ENCODE data around the gene CNNM1.

Gene CNNM1

DNA sequence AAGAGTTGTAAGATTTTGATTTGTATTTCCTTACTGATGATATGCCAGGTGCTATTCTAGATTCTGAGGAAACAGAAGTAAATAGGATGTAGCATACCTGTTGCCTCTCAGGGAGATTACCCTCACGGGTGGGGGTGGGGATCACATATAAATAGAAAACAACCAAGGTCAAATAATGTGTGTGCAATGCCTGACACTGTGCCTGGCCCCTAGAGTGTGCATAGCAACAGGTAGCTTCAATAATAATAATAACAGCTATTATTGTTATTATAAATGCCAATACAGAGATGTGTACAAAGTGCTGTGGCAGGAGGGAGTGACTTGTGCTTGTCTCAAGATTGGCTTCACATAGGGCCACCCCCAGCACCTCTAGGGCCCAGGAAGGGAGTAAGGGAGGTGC lies 24.0 kb downstream of the CNNM1 start:
- no peak for DNase-seq
- TF ChIP-seq, protein P1, sequence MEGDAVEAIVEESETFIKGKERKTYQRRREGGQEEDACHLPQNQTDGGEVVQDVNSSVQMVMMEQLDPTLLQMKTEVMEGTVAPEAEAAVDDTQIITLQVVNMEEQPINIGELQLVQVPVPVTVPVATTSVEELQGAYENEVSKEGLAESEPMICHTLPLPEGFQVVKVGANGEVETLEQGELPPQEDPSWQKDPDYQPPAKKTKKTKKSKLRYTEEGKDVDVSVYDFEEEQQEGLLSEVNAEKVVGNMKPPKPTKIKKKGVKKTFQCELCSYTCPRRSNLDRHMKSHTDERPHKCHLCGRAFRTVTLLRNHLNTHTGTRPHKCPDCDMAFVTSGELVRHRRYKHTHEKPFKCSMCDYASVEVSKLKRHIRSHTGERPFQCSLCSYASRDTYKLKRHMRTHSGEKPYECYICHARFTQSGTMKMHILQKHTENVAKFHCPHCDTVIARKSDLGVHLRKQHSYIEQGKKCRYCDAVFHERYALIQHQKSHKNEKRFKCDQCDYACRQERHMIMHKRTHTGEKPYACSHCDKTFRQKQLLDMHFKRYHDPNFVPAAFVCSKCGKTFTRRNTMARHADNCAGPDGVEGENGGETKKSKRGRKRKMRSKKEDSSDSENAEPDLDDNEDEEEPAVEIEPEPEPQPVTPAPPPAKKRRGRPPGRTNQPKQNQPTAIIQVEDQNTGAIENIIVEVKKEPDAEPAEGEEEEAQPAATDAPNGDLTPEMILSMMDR (IDR thresholded peaks at IDR 0.05): no peak
- H3K4me1 ChIP-seq: no peaks in the 10 kb centered on the region
- no peaks in the 10 kb centered on the region for H3K9me3 ChIP-seq
- H3K27ac ChIP-seq: no peak overlapping the region
- no peaks in the 10 kb centered on the region for H3K36me3 ChIP-seq
- intact Hi-C loops (cut with DNase I; ENCODE audit: low total_unique reads): no loop called here
- H3K27me3 ChIP-seq: no peaks in the 10 kb centered on the region
- H3K4me3 ChIP-seq: no peak overlapping the region

DNA sequence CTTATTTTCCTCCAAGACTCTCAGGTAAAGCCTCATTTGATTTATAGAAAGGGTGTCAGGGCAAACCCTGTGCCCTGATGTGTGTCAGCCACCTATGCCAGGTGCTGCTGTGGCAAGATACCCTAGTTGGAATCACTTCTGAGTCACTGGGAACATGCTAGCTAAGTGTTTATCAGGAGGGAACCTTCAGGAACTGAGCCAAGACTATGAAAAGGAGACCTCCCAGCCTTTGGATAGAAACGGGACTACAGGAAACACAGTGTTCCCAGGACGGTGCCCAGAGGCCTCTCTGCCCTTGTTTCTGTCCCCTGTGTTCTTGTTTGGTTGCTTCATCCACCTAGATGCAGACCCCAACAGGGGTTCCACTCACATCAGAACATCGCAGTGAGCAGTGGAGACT lies 28.5 kb downstream of the CNNM1 start:
- H3K4me1 ChIP-seq: no peaks in the 10 kb centered on the region
- H3K9me3 ChIP-seq: no peaks in the 10 kb centered on the region
- no peak overlapping the region for H3K27ac ChIP-seq
- TF ChIP-seq, protein P1 (IDR thresholded peaks at IDR 0.05): no peak
- no peaks in the 10 kb centered on the region for H3K27me3 ChIP-seq
- intact Hi-C loops (cut with DNase I; ENCODE audit: low total_unique reads): no loop called here
- H3K4me3 ChIP-seq: no peak overlapping the region
- no peak for DNase-seq
- H3K36me3 ChIP-seq: no peaks in the 10 kb centered on the region

DNA sequence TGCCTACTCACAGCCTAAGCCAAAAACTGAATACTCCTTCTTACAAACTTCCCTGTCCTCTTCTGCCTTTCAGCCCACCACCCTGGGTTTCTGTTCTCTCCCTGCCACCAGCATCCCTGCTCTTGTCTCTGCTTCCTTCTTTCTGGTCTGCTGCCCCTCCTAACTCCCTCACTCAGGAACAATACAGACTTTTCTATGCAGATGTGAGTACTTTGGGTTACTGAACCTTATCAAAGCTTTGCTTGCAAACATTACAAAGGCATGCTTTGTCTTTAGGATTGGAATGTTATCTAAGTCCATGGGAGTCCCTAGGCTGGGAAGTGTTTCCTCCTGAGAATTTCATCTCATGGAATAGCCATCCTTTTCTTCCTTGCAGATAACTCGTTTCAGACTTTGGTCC lies 28.9 kb downstream of the CNNM1 start:
- H3K27me3 ChIP-seq: no peaks in the 10 kb centered on the region
- no peaks in the 10 kb centered on the region for H3K9me3 ChIP-seq
- H3K4me3 ChIP-seq: no peak overlapping the region
- TF ChIP-seq, protein P1 (IDR thresholded peaks at IDR 0.05): no peak
- H3K36me3 ChIP-seq: no peaks in the 10 kb centered on the region
- intact Hi-C loops (cut with DNase I; ENCODE audit: low total_unique reads): no loop called here
- H3K27ac ChIP-seq: no peak overlapping the region
- no peaks in the 10 kb centered on the region for H3K4me1 ChIP-seq
- DNase-seq: no peak

DNA sequence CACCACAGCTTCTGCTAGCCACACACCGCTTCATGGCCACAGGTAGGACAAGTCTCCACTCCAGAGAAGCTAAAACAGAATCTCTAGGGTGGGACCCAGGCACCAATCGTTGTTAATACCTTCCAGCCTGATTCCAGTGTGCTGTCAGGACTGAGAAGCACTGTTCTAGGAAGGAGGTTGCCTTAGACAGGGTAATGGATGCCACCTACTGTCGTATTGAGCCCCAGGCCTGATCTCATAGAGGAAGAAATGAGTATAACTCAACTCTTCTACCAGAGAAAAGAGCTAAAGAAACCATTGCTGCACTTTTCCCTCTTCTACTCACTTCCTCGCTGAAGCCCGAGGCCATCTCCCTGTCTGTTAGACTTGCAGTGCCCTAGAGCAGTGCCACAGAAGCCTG lies 31.8 kb downstream of the CNNM1 start:
- no peaks in the 10 kb centered on the region for H3K4me1 ChIP-seq
- no peaks in the 10 kb centered on the region for H3K36me3 ChIP-seq
- intact Hi-C loops (cut with DNase I; ENCODE audit: low total_unique reads): no loop called here
- TF ChIP-seq, protein P1 (IDR thresholded peaks at IDR 0.05): no peak
- no peaks in the 10 kb centered on the region for H3K27me3 ChIP-seq
- no peaks in the 10 kb centered on the region for H3K9me3 ChIP-seq
- H3K4me3 ChIP-seq: no peak overlapping the region
- no peak overlapping the region for H3K27ac ChIP-seq
- no peak for DNase-seq

DNA sequence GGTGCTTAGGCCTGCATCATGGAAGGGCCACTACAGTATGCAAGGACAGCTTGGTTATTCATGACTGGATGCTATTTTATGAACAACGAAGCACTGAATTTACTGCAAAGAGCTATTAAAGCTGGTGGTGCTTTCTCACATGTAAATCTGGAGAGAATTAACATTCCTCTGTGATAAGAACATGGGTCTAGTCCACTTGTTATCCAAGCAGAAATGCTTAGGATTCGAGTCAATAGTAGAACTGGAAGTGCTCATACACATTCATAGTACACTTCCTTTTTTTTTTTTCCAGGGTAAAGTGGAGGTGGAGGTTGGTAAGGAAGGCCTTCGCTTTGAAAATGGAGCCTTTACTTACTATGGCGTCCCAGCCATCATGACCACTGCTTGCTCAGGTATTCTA lies 35.0 kb downstream of the CNNM1 start:
- no peaks in the 10 kb centered on the region for H3K27me3 ChIP-seq
- H3K9me3 ChIP-seq: no peaks in the 10 kb centered on the region
- no peak overlapping the region for H3K27ac ChIP-seq
- H3K4me1 ChIP-seq: no peaks in the 10 kb centered on the region
- TF ChIP-seq, protein P1 (IDR thresholded peaks at IDR 0.05): no peak
- intact Hi-C loops (cut with DNase I; ENCODE audit: low total_unique reads): no loop called here
- no peak overlapping the region for H3K4me3 ChIP-seq
- DNase-seq: no peak
- H3K36me3 ChIP-seq: no peaks in the 10 kb centered on the region

DNA sequence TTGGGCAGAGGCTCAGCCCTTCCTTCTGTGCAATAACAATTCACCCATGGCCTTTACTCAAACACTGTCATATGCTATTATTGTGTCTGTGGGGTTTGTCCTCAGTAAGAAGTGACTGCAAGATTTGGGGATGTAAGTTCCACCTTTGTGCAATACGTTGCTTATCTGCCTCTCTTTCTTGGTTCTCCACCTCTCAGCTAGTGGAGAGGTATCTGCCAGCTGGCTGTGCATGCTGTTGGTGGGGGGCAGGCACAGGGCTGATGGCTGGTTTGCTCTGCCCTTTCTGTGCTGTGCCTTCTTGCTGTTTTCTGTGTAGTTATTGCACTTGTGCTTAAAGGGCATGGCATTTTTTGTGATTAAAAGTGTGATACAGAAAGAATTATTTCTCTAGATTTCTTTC lies 36.2 kb downstream of the CNNM1 start:
- H3K9me3 ChIP-seq: no peaks in the 10 kb centered on the region
- H3K36me3 ChIP-seq: no peaks in the 10 kb centered on the region
- DNase-seq: no peak
- intact Hi-C loops (cut with DNase I; ENCODE audit: low total_unique reads): no loop called here
- no peak overlapping the region for H3K4me3 ChIP-seq
- TF ChIP-seq, protein P1 (IDR thresholded peaks at IDR 0.05): no peak
- H3K4me1 ChIP-seq: no peaks in the 10 kb centered on the region
- H3K27ac ChIP-seq: no peak overlapping the region
- peaks cover 0 to under 1% of the 10 kb centered on the region in 2 donors for H3K27me3 ChIP-seq
